Memory B cell (primary cell): ENCODE data around the gene ACVRL1.

Experiments
- ATAC-seq: fragments of 150-1000 bp; cut with Tn5 transposase; 2 replicates; pipeline ENCODE4 v1.10.0; 2021; ENCODE audit warnings: low read depth, mild to moderate bottlenecking, moderate library complexity
- DNase-seq, 2 donors: peaks; one replicate each; pipeline ENCODE4 v3.0.0; 2022; ENCODE audit warnings: low spot score in 2 of 2
- H3K27ac Mint-ChIP-seq: one replicate; pipeline ENCODE4 v1.8.0; 2022; ENCODE audit warnings: mild to moderate bottlenecking, moderate library complexity, mixed read lengths
- H3K27me3 Mint-ChIP-seq: one replicate; pipeline ENCODE4 v1.8.0; 2022; ENCODE audit warnings: mixed read lengths
- H3K36me3 Mint-ChIP-seq: one replicate; pipeline ENCODE4 v1.8.0; 2022; ENCODE audit warnings: mild to moderate bottlenecking, mixed read lengths
- H3K4me1 Mint-ChIP-seq: one replicate; pipeline ENCODE4 v1.8.0; 2022; ENCODE audit warnings: mixed read lengths
- H3K4me3 Mint-ChIP-seq: one replicate; pipeline ENCODE4 v1.8.0; 2022; ENCODE audit warnings: mild to moderate bottlenecking, moderate library complexity, mixed read lengths
- H3K9me3 Mint-ChIP-seq: one replicate; pipeline ENCODE4 v1.8.0; 2022; ENCODE audit warnings: mixed read lengths

The ACVRL1 gene

DNA sequence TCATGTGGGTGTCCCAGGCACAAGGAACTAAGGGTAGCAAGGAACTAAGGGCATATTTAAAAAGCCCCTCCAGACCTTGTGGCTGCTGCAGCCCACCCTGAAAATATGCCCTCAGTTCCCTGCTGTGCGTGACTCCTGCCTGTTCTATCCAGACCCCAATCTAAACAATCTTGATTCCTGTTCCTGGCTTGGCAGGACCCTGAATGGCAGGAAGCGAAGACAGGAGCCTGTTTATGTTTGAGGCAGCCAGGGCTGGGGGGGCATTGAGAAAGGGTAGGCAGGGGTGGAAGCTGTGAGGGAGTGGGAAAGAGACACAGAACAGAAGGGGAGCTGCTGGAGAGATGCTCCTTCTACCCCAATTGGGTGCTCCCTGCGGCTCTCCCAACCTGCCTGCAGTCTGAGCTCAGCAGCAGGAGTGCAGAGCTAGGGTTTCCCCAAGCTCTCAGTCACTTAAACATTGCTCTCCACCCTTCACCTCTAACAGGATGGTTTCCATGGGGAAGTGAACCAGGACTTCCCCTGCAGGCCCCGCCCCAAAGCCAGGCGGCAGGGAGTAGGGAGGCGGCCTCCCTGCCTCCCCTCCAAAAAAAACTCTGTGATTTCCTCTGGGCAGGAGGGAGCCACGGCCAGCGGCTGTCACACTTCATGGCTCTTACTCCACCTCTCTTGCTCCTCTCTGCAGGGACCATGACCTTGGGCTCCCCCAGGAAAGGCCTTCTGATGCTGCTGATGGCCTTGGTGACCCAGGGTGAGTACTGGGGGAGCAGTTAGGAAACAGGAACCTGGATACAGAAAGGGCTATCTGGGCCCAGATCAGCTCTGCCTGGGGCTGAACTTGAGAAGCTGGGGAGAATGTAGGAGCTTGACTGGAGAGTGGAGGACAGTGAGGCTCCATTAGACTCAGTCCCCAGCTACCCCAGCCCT, 4.7 kb downstream of the ACVRL1 start:
- H3K36me3 Mint-ChIP-seq: no peaks in the 10 kb centered on the region
- peaks cover 21% of the 10 kb centered on the region for H3K27me3 Mint-ChIP-seq
- no peaks in the 10 kb centered on the region for H3K9me3 Mint-ChIP-seq
- H3K4me1 Mint-ChIP-seq: peaks cover 3% of the 10 kb centered on the region
- ATAC-seq (no peak), DNase-seq (no peak)
- H3K4me3 Mint-ChIP-seq: no peak overlapping the region
- H3K27ac Mint-ChIP-seq: no peak overlapping the region

DNA sequence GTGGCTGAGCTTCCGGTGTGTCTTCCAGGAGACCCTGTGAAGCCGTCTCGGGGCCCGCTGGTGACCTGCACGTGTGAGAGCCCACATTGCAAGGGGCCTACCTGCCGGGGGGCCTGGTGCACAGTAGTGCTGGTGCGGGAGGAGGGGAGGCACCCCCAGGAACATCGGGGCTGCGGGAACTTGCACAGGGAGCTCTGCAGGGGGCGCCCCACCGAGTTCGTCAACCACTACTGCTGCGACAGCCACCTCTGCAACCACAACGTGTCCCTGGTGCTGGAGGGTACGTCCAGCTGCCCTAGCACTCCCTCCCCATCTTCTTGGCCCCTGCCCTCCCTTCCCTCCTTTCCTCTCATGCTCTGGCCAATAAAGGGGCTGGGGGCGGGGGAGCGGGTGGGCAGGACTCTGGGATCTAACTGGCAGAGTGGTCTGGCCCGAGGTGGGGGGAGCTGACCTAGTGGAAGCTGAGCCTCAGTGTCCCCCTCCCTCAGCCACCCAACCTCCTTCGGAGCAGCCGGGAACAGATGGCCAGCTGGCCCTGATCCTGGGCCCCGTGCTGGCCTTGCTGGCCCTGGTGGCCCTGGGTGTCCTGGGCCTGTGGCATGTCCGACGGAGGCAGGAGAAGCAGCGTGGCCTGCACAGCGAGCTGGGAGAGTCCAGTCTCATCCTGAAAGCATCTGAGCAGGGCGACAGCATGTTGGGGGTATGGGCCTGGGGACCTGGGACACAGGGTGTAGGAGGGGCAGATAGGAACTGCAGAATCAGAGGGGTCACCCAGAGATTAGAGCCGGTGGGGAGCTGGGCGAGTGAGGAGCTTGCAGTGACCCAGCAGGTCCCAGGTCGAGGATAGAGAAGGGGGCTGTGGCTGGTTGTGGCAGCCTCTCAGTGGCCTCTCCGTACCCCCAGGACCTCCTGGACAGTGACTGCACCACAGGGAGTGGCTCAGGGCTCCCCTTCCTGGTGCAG, 6.0 kb downstream of the ACVRL1 start:
- H3K27me3 Mint-ChIP-seq: peaks cover 15% of the 10 kb centered on the region

DNA sequence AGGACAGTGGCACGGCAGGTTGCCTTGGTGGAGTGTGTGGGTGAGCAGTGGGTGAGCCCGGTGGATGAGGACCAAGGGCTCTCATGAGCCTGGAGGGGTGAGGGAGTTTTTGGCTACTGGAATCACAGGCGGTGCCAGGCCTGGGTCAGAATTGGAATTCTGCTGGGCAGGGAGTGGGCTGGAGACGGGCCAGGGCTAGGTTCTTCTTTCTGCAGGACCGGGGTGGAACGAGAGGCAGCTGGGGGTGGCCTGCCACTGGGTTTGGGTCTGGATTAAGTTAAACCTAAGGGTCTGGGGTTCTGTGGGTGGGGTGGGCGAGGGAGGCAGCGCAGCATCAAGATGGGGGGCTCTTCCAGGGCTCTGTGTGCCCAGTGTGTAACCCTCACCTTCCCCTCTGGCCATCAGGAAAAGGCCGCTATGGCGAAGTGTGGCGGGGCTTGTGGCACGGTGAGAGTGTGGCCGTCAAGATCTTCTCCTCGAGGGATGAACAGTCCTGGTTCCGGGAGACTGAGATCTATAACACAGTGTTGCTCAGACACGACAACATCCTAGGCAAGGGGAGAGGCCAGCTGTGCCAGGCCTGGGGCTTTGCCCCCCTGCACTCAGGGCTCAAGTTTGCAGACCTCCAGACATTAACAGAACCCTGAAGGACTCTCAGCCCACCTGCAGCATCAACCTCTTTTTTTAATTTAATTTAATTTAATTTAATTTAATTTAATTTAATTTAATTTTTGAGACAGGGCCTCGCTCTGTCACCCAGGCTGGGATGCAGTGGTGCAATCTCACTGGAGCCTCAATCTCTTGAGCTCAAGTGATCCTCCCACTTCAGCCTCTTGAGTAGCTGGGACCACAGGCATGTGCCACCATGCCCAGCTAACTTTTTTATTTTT, 7.0 kb downstream of the ACVRL1 start:
- ATAC-seq (no peak), DNase-seq (no peak)
- H3K4me1 Mint-ChIP-seq: peaks cover 3% of the 10 kb centered on the region
- no peaks in the 10 kb centered on the region for H3K9me3 Mint-ChIP-seq
- no peak overlapping the region for H3K4me3 Mint-ChIP-seq
- peaks cover 12% of the 10 kb centered on the region for H3K27me3 Mint-ChIP-seq
- H3K27ac Mint-ChIP-seq: no peak overlapping the region
- no peaks in the 10 kb centered on the region for H3K36me3 Mint-ChIP-seq

More for the DNA sequence above, 6.0 kb downstream of the ACVRL1 start:
- no peak overlapping the region for H3K27ac Mint-ChIP-seq
- DNase-seq: no peak
- H3K4me1 Mint-ChIP-seq: peaks cover 3% of the 10 kb centered on the region
- H3K36me3 Mint-ChIP-seq: no peaks in the 10 kb centered on the region
- no peak overlapping the region for H3K4me3 Mint-ChIP-seq
- no peaks in the 10 kb centered on the region for H3K9me3 Mint-ChIP-seq
- ATAC-seq: no peak

DNA sequence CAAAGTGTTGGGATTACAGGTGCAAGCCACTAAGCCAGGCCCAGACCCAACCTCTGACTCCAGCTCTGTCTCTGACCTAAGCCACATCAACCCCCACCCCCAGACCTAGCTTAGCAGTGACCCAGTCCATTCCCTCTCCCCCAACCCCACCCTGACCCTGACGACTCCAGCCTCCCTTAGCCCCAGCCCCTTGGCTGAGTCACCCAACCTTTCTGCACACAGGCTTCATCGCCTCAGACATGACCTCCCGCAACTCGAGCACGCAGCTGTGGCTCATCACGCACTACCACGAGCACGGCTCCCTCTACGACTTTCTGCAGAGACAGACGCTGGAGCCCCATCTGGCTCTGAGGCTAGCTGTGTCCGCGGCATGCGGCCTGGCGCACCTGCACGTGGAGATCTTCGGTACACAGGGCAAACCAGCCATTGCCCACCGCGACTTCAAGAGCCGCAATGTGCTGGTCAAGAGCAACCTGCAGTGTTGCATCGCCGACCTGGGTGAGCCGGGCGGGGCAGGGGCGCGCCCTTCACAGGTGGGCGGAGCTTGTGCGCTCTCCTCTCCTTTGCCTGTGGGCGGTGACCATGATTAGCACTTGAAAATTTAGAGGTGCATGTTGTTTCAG, 7.8 kb downstream of the ACVRL1 start:
- no peaks in the 10 kb centered on the region for H3K36me3 Mint-ChIP-seq

DNA sequence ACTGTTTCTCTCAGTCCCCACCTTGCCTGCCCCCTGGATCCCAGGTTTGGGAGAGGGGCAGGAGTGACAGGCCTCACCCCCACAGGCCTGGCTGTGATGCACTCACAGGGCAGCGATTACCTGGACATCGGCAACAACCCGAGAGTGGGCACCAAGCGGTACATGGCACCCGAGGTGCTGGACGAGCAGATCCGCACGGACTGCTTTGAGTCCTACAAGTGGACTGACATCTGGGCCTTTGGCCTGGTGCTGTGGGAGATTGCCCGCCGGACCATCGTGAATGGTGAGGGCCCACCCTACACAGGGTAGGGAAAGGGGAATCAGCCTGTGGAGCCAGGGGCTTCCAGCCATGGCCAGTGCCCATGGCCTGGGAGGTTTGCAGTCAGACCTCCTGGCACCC, 8.6 kb downstream of the ACVRL1 start:
- no peaks in the 10 kb centered on the region for H3K36me3 Mint-ChIP-seq

More for the DNA sequence above, 7.8 kb downstream of the ACVRL1 start:
- DNase-seq (no peak), ATAC-seq (no peak)
- H3K9me3 Mint-ChIP-seq: no peaks in the 10 kb centered on the region
- H3K4me3 Mint-ChIP-seq: no peak overlapping the region
- no peak overlapping the region for H3K27ac Mint-ChIP-seq
- peaks cover 3% of the 10 kb centered on the region for H3K4me1 Mint-ChIP-seq
- H3K27me3 Mint-ChIP-seq: peaks cover 11% of the 10 kb centered on the region

DNA sequence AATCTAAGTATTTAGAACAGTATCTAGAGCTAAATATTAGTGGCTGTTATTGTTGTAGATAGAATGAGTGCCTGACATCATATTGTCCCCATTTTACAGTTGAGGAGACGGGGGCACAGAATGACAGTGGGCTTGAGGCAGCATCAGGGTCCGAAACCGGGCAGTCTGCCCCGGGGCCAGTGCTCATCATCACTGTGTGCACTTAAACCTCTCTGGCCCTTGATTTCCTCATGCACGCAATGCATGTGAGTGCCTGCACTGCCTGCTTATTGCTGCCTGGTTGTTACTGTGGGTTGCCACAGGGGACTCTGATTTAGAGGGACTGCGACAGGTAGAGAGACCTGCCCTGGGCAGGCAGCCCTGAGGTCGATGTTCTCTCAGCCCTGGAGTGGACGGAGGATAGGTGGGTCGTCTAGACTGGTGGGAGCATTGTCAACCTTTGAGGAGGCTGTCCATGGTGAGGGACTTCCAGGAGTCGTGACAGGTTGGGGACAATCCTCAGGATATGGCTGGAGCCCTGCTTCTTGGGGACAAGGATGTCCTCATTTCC, 9.8 kb downstream of the ACVRL1 start:
- no peaks in the 10 kb centered on the region for H3K36me3 Mint-ChIP-seq
- ATAC-seq (no peak), DNase-seq (no peak)
- H3K4me3 Mint-ChIP-seq: no peak overlapping the region
- H3K4me1 Mint-ChIP-seq: no peaks in the 10 kb centered on the region
- H3K27ac Mint-ChIP-seq: no peak overlapping the region
- H3K9me3 Mint-ChIP-seq: no peaks in the 10 kb centered on the region
- H3K27me3 Mint-ChIP-seq: peaks cover 3% of the 10 kb centered on the region

More for the DNA sequence above, 8.6 kb downstream of the ACVRL1 start:
- no peak overlapping the region for H3K4me3 Mint-ChIP-seq
- no peak for DNase-seq
- H3K9me3 Mint-ChIP-seq: no peaks in the 10 kb centered on the region
- H3K27me3 Mint-ChIP-seq: peaks cover 8% of the 10 kb centered on the region
- no peak overlapping the region for H3K27ac Mint-ChIP-seq
- no peak for ATAC-seq
- H3K4me1 Mint-ChIP-seq: peaks cover 3% of the 10 kb centered on the region

DNA sequence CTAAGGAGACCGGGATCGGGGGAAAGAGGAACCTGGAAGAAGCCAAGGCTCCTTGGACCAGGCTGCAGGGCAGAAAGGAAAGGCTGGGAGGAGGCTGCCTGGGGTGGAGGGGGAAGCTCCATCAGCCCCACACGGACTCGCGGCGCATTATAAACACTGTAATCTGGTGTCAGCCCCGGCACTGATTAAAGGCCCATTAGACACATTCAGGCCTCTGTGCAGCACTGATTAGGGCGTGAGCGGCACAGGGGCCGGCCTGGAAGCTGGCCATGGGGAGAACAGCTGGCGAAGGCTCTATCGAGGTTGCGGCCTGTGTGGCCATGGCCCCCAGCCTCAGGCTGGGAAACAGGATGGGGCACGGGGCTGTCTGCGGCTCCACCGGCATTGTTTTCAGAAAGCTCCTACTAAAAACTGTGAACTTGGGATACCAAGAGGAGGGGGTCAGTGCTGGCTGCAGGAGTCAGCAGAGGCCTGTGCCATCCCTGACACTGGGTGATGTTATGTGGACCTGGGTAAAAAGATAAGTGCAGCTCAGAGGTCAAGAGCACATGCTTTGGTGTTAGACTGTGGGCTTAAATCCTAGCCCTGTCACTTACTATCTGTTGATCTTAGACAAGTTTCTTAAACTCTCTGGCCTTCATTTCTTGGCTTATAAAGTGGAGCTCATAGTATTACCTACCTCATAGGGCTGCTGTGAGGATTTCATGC, 10.6 kb downstream of the ACVRL1 start:
- Mint-ChIP-seq H3K27ac (no peak overlapping the region), H3K27me3 (no peaks in the 10 kb centered on the region), H3K9me3 (no peaks in the 10 kb centered on the region), H3K4me1 (peaks cover 6% of the 10 kb centered on the region), H3K4me3 (no peak overlapping the region), H3K36me3 (no peaks in the 10 kb centered on the region)
- ATAC-seq (no peak), DNase-seq (no peak)

DNA sequence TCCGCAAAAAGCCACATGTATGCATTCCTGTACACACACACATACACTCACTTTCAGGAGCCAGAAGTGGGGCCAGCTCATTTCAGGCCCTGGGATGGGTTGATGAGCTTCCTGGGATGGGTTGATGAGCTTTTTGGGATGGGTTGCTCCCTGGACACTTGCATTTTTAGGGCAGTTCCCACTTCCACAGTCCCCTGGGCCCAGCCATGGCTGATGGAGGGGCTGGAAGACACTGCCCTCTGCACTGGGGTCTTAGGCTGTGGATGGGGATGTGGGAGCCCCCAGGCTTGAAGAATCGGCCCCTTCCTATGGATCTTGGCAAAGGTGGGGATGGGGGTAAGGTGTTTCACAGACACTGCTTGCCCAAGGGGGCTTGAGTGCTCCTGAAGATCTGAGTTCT, 12.7 kb downstream of the ACVRL1 start:
- no peaks in the 10 kb centered on the region for H3K36me3 Mint-ChIP-seq
- H3K4me1 Mint-ChIP-seq: peaks cover 22% of the 10 kb centered on the region
- no peaks in the 10 kb centered on the region for H3K27me3 Mint-ChIP-seq
- no peak overlapping the region for H3K4me3 Mint-ChIP-seq
- ATAC-seq (no peak), DNase-seq (no peak)
- H3K9me3 Mint-ChIP-seq: no peaks in the 10 kb centered on the region
- peak overlapping the region; percentile 4 for H3K27ac Mint-ChIP-seq

DNA sequence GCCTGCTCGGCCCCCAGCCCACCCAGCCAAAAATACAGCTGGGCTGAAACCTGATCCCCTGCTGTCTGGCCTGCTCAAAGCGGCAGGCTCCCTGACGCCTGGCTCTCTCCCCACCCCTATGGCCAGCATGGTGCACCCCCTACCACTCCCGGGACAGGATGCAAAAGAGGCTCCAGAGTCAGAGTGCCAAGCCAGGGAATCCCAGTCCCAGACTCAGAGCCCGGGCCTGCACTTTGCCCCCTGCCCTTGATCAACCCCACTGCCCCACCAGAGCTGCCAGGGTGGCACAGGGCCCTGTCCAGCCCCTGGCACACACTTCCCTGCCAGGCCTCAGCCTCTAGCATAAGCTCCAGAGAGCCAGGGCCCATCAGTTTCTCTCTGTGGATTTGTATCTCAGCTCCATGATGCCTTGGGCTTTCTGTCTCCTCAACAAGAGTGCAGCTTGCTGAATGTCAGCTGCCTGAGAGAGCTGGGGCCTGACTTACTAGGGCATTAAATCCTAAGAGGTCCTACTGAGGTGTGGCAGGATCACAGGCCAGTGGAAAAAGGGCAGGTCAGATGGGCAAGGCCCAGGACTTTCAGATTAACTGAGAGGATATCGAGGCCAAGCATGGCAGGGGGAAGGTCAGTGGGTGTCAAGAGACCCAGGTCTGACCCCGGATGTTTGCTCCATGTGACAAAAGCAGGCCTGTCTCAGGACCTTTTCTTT, 13.9 kb downstream of the ACVRL1 start:
- DNase-seq (no peak), ATAC-seq (no peak)
- Mint-ChIP-seq H3K4me3 (no peak overlapping the region), H3K36me3 (no peaks in the 10 kb centered on the region), H3K27ac (no peak overlapping the region), H3K4me1 (peaks cover 24% of the 10 kb centered on the region), H3K9me3 (no peaks in the 10 kb centered on the region), H3K27me3 (no peaks in the 10 kb centered on the region)

DNA sequence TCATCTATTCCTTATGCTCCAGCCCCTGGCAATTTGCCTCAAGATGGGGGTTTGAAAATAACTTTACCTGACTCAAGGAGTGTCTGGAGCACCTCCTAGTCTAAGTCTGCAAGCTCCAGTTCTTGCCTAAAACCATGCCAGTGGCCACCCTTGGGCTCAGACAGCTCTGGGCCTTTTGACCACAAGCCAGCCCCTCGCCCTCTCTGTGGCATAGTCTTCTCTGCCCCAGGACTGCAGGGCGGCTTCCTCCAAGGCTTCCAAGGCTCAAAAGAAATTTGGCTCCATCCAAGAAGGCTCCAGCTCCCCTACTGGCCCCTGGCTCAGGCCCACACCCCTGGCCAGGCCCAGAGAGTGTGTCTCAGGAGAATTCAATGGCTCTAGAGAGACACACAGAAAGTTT, 14.8 kb downstream of the ACVRL1 start:
- Mint-ChIP-seq H3K9me3 (no peaks in the 10 kb centered on the region), H3K4me1 (peaks cover 24% of the 10 kb centered on the region), H3K27ac (peak overlapping the region; percentile 62), H3K27me3 (no peaks in the 10 kb centered on the region), H3K4me3 (peak overlapping the region; percentile 39), H3K36me3 (no peaks in the 10 kb centered on the region)
- DNase-seq (no peak), ATAC-seq (no peak)

DNA sequence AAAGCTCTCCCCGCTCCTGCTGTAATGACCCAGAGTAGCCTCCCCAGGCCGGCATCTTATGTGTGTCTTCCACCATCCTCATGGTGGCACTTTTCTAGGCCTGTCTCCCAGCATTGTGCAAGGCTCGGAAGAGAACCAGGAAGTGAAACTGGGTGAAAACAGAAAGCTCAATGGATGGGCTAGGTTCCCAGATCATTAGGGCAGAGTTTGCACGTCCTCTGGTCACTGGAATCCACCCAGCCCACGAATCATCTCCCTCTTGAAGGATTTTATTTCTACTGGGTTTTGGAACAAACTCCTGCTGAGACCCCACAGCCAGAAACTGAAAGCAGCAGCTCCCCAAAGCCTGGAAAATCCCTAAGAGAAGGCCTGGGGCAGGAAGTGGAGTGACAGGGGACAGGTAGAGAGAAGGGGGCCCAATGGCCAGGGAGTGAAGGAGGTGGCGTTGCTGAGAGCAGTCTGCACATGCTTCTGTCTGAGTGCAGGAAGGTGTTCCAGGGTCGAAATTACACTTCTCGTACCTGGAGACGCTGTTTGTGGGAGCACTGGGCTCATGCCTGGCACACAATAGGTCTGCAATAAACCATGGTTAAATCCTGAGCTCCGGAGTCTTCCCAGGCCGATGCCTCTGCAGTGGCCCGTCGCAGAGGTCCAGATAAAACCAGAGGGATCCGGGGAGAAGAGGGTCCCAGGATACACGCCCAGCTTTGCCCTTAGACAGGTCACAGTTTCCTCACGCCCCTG, 15.6 kb downstream of the ACVRL1 start:
- H3K4me3 Mint-ChIP-seq: peak overlapping the region; percentile 76
- no peaks in the 10 kb centered on the region for H3K27me3 Mint-ChIP-seq
- H3K9me3 Mint-ChIP-seq: no peaks in the 10 kb centered on the region
- peaks cover 24% of the 10 kb centered on the region for H3K4me1 Mint-ChIP-seq
- DNase-seq (no peak), ATAC-seq (peak; percentile 72)
- no peaks in the 10 kb centered on the region for H3K36me3 Mint-ChIP-seq
- H3K27ac Mint-ChIP-seq: peak overlapping the region; percentile 62
